HCT116 (cell line): ENCODE data around the gene HEXD. TPM values are rescaled to one million over a fixed set of nuclear protein-coding genes. Genes with fewer than 3 reads are reported as not detected.

ENCODE experiments used
- ATAC-seq: fragments of 200-7000 bp; cut with Tn5 transposase; 2 replicates; pipeline ENCODE4 v1.9.1; 2020; ENCODE audit warnings: mild to moderate bottlenecking, moderate library complexity
- BruUV-seq: library from RNA; stranded (reverse); fragments of 400-500 nt; replicated peaks from 2 replicates; lab custom pipeline; 2021; lab: Mats Ljungman, UMichigan
- CTCF ChIA-PET: fragments of 300-600 bp; sonication (Branson Sonifier 250); formaldehyde crosslinking; loops from one replicate; lab custom pipeline; 2021; ENCODE audit warnings: antibody characterized with exemption; lab: Charles Lee
- POLR2A ChIA-PET: fragments of 300-600, 350-600 bp; sonication (Branson Sonifier 250); formaldehyde crosslinking; loops from one replicate; lab custom pipeline; 2021; ENCODE audit warnings: antibody characterized with exemption; lab: Charles Lee
- RAD21 ChIA-PET, 2 experiments: fragments of 300-600 bp; sonication (Branson Sonifier 250); formaldehyde crosslinking; loops; one replicate each; lab custom pipeline; 2023; ENCODE audit warnings: low total read pairs in 2 of 2; ENCODE audit not compliant: uncharacterized antibody in 2 of 2, unreplicated experiment in 2 of 2, low non-redundant PET in 1 of 2; lab: Charles Lee
- DNase-seq: peaks from one replicate; pipeline ENCODE4 v3.0.0-alpha.2; 2010; ENCODE audit warnings: low read depth, low spot score
- H2AFZ ChIP-seq: fragments of 200-600 bp; shearing (Covaris generic), sonication (generic); 2 replicates; pipeline ENCODE4 v1.6.1; 2017; ENCODE audit warnings: low read depth, mixed run types, mixed read lengths, antibody characterized with exemption, low read length; ENCODE audit not compliant: poor library complexity, severe bottlenecking
- H3K27ac ChIP-seq: 2 replicates; pipeline ENCODE4 v1.5.1; 2012; ENCODE audit warnings: low read depth, low read length
- H3K27me3 ChIP-seq: fragments of 200-600 bp; sonication (generic); 2 replicates; pipeline ENCODE4 v1.6.1; 2016; ENCODE audit warnings: mixed run types, low read length, mixed read lengths; ENCODE audit not compliant: insufficient read depth
- H3K36me3 ChIP-seq, 2 experiments: fragments of 200-500 bp in 1 of 2; fragments of 200-600 bp in 1 of 2; sonication (Bioruptor generic) in 1 of 2; sonication (generic) in 1 of 2; 2 replicates each; pipeline versions ENCODE4 v1.5.1 to v1.6.1; 2014 to 2016; ENCODE audit warnings: low read length in 2 of 2, inconsistent platforms in 1 of 2, mixed read lengths in 1 of 2, mixed run types in 1 of 2; ENCODE audit not compliant: insufficient read depth in 2 of 2, control insufficient read depth in 1 of 2
- H3K4me1 ChIP-seq, 2 experiments: fragments of 200-600 bp in 1 of 2; sonication (generic) in 1 of 2; 2 replicates each; pipeline versions ENCODE4 v1.5.1 to v1.6.1; 2012 to 2017; ENCODE audit warnings: low read length in 2 of 2, inconsistent platforms in 1 of 2, mild to moderate bottlenecking in 1 of 2, mixed read lengths in 1 of 2, mixed run types in 1 of 2, moderate library complexity in 1 of 2; ENCODE audit not compliant: insufficient read depth in 2 of 2, control insufficient read depth in 1 of 2
- H3K4me2 ChIP-seq: fragments of 200-600 bp; sonication (generic); 2 replicates; pipeline ENCODE4 v1.6.1; 2017; ENCODE audit warnings: mixed run types, low read length, mixed read lengths
- H3K4me3 ChIP-seq, 2 experiments: fragments of 200-600 bp in 1 of 2; sonication (generic) in 1 of 2; replicated peaks in 1 of 2; 2 replicates each; pipeline ENCODE4 v1.5.1; 2011 to 2016; ENCODE audit warnings: low read length in 2 of 2, control low read depth in 1 of 2, low read depth in 1 of 2, mild to moderate bottlenecking in 1 of 2, mixed read lengths in 1 of 2, mixed run types in 1 of 2
- H3K79me2 ChIP-seq: fragments of 200-600 bp; sonication (generic); 2 replicates; pipeline ENCODE4 v1.6.1; 2017; ENCODE audit warnings: mild to moderate bottlenecking, mixed run types, low read length, moderate library complexity, mixed read lengths; ENCODE audit not compliant: insufficient read depth
- H3K9ac ChIP-seq: fragments of 200-600 bp; sonication (generic); 2 replicates; pipeline ENCODE4 v1.6.1; 2016; ENCODE audit warnings: low read length, mixed read lengths
- H3K9me2 ChIP-seq: fragments of 200-600 bp; sonication (generic), shearing (Covaris generic); 2 replicates; pipeline ENCODE4 v1.6.1; 2017; ENCODE audit warnings: mixed run types, mild to moderate bottlenecking, moderate library complexity; ENCODE audit not compliant: insufficient read depth
- H3K9me3 ChIP-seq, 2 experiments: fragments of 200-500 bp in 1 of 2; fragments of 200-600 bp in 1 of 2; sonication (Bioruptor generic) in 1 of 2; sonication (generic) in 1 of 2; 2 replicates each; pipeline ENCODE4 v1.6.1; 2014 to 2017; ENCODE audit warnings: low read length in 2 of 2, mixed read lengths in 2 of 2, inconsistent platforms in 1 of 2, low read depth in 1 of 2, mild to moderate bottlenecking in 1 of 2, mixed run types in 1 of 2, moderate library complexity in 1 of 2; ENCODE audit not compliant: control insufficient read depth in 1 of 2, insufficient read depth in 1 of 2
- H4K20me1 ChIP-seq: fragments of 200-600 bp; sonication (generic), shearing (Covaris generic); 2 replicates; pipeline ENCODE4 v1.6.1; 2017; ENCODE audit warnings: mixed run types, mild to moderate bottlenecking, moderate library complexity; ENCODE audit not compliant: insufficient read depth
- CBX3 ChIP-seq: IDR thresholded peaks from 2 replicates; pipeline ENCODE4 v1.6.1; 2012; ENCODE audit warnings: low read depth
- EZH2 ChIP-seq: fragments of 200-600 bp; sonication (generic); IDR thresholded peaks from 2 replicates; pipeline ENCODE4 v1.6.1; 2017; ENCODE audit warnings: antibody characterized with exemption, mixed run types
- FOSL1 ChIP-seq: IDR thresholded peaks from 2 replicates; pipeline ENCODE4 v1.6.1; 2012; ENCODE audit warnings: low read depth
- MAX ChIP-seq: IDR thresholded peaks from 2 replicates; pipeline ENCODE4 v1.6.1; 2012
- POLR2AphosphoS5 ChIP-seq: IDR thresholded peaks from 2 replicates; pipeline ENCODE4 v1.6.1; 2011; ENCODE audit warnings: mild to moderate bottlenecking, low read depth, low read length, moderate library complexity
- SRF ChIP-seq: IDR thresholded peaks from 2 replicates; pipeline ENCODE4 v1.6.1; 2012; ENCODE audit warnings: low read depth
- ZBTB33 ChIP-seq: IDR thresholded peaks from 2 replicates; pipeline ENCODE4 v1.6.1; 2011; ENCODE audit warnings: mild to moderate bottlenecking, low read length, moderate library complexity; ENCODE audit not compliant: insufficient replicate concordance; ENCODE audit errors: extremely low read depth
- ZNF274 ChIP-seq: fragments of 200-500 bp; sonication (Bioruptor generic); IDR thresholded peaks from 2 replicates; pipeline ENCODE4 v1.6.1; 2014; ENCODE audit warnings: mild to moderate bottlenecking, low read depth, low read length, inconsistent platforms
- intact Hi-C: fragments of 100-400 bp; cut with micrococcal nuclease; formaldehyde crosslinking; loops from 2 replicates; pipeline ENCODE4 v1.10.0; 2022
- total RNA-seq: library from RNA; stranded (reverse); gene quantifications from one replicate; pipeline ENCODE4 v1.2.1, GENCODE V29; 2021; ENCODE audit not compliant: unreplicated experiment

HEXD gene
- total RNA-seq, 1 experiment from 2014 or later: 45.2 TPM

GRCh38 chr17:82483836-82484235 lies 65.7 kb downstream of the HEXD start:
- RAD21 ChIA-PET: no interaction called here
- no peaks in the 10 kb centered on the region; a peak in 1 of 4 replicates for H3K4me1 ChIP-seq
- H3K27ac ChIP-seq: no peak overlapping the region
- TF ChIP-seq MAX: no peak
- no peak for TF ChIP-seq CBX3
- TF ChIP-seq EZH2: no peak
- no peak for TF ChIP-seq SRF
- TF ChIP-seq ZNF274: no peak
- TF ChIP-seq ZBTB33: no peak
- TF ChIP-seq POLR2AphosphoS5: no peak
- TF ChIP-seq FOSL1: no peak
- intact Hi-C loops: no loop called here
- BruUV-seq: no TSS peak
- POLR2A ChIA-PET: no interaction called here
- ATAC-seq: no peak
- H4K20me1 ChIP-seq: no peaks in the 10 kb centered on the region
- no peak overlapping the region for H2AFZ ChIP-seq
- DNase-seq: no peak
- H3K9me2 ChIP-seq: no peaks in the 10 kb centered on the region
- no peak overlapping the region for H3K4me3 ChIP-seq
- CTCF ChIA-PET: no interaction called here
- H3K27me3 ChIP-seq: no peaks in the 10 kb centered on the region
- no peak overlapping the region for H3K9ac ChIP-seq
- H3K79me2 ChIP-seq: no peaks in the 10 kb centered on the region
- no peak overlapping the region for H3K4me2 ChIP-seq
- H3K36me3 ChIP-seq: peaks cover 36 to 53% of the 10 kb centered on the region in 2 experiments; a peak in 3 of 4 replicates
- H3K9me3 ChIP-seq: no peaks in the 10 kb centered on the region
